K562 (cell line): ENCODE data around the gene RNF227. TPM values are rescaled to one million over a fixed set of nuclear protein-coding genes. Genes with fewer than 3 reads are reported as not detected.

Source experiments
- ETS1 ChIP-seq: conservative IDR thresholded peaks from 2 replicates; pipeline ENCODE4 v1.6.1; 2011; ENCODE audit warnings: low read depth, mild to moderate bottlenecking, low read length; ENCODE audit not compliant: control insufficient read depth
- EWSR1 ChIP-seq: fragments of 450-650 bp; IDR thresholded peaks from 2 replicates; pipeline ENCODE4 v1.6.1; 2018; ENCODE audit warnings: borderline replicate concordance, mild to moderate bottlenecking, low read depth, moderate library complexity; ENCODE audit not compliant: partially characterized antibody
- JUN ChIP-seq, 2 experiments: sonication (generic) in 1 of 2; formaldehyde crosslinking in 1 of 2; IDR thresholded peaks; 2 replicates each; pipeline versions ENCODE4 v1.6.1 to v1.8.0; 2012 to 2022; ENCODE audit warnings: borderline replicate concordance in 2 of 2, mild to moderate bottlenecking in 2 of 2, improper control_type of control experiment in 1 of 2, low read depth in 1 of 2, low read length in 1 of 2, missing genetic modification reagents in 1 of 2
- KDM4B ChIP-seq, 2 experiments: fragments of 450-650 bp in 1 of 2; sonication (generic) in 1 of 2; IDR thresholded peaks; 2 replicates each; pipeline ENCODE4 v1.6.1; 2016 to 2017; ENCODE audit warnings: borderline replicate concordance in 2 of 2, antibody characterized with exemption in 1 of 2, low read depth in 1 of 2, mild to moderate bottlenecking in 1 of 2
- LARP7 ChIP-seq: fragments of 450-650 bp; IDR thresholded peaks from 2 replicates; pipeline ENCODE4 v1.6.1; 2016
- MCM3 ChIP-seq: fragments of 450-650 bp; IDR thresholded peaks from 2 replicates; pipeline ENCODE4 v1.6.1; 2016
- MEIS2 ChIP-seq: fragments of 450-650 bp; IDR thresholded peaks from 2 replicates; pipeline ENCODE4 v1.6.1; 2014; ENCODE audit warnings: mild to moderate bottlenecking; ENCODE audit not compliant: partially characterized antibody
- NR2C2 ChIP-seq, 2 experiments: fragments of 200-800 bp in 1 of 2; sonication (Bioruptor generic) in 1 of 2; sonication (generic) in 1 of 2; formaldehyde crosslinking in 1 of 2; IDR thresholded peaks; 2 replicates each; pipeline versions ENCODE4 v1.6.1 to v1.8.0; 2016 to 2022; ENCODE audit warnings: mild to moderate bottlenecking in 1 of 2, missing compliant biosample characterization in 1 of 2, missing genetic modification characterization in 1 of 2, missing genetic modification reagents in 1 of 2
- PREB ChIP-seq: sonication (generic); formaldehyde crosslinking; IDR thresholded peaks from 2 replicates; pipeline ENCODE4 v1.8.1; 2023; ENCODE audit warnings: mild to moderate bottlenecking, missing genetic modification reagents
- THAP7 ChIP-seq: fragments of 250-450 bp; sonication (Bioruptor Pico); IDR thresholded peaks from 2 replicates; pipeline ENCODE4 v1.5.0; 2021
- XRCC5 ChIP-seq: fragments of 200-400 bp; formaldehyde crosslinking; IDR thresholded peaks from 2 replicates; pipeline ENCODE4 v1.6.1; 2017; ENCODE audit warnings: low read depth, mild to moderate bottlenecking, low read length
- ZBTB8A ChIP-seq: fragments of 450-650 bp; IDR thresholded peaks from 2 replicates; pipeline ENCODE4 v1.6.1; 2018; ENCODE audit warnings: mild to moderate bottlenecking, moderate library complexity; ENCODE audit not compliant: partially characterized antibody
- ZNF174 ChIP-seq: fragments of 250-450 bp; sonication (Bioruptor Pico); IDR thresholded peaks from 2 replicates; pipeline ENCODE4 v1.4.0; 2020; ENCODE audit warnings: mild to moderate bottlenecking
- ZNF212 ChIP-seq: fragments of 450-650 bp; formaldehyde crosslinking; IDR thresholded peaks from 2 replicates; pipeline ENCODE4 v1.4.0; 2020; ENCODE audit warnings: mild to moderate bottlenecking
- ZNF75A ChIP-seq: fragments of 450-650 bp; formaldehyde crosslinking; IDR thresholded peaks from 2 replicates; pipeline ENCODE4 v1.4.0; 2020; ENCODE audit warnings: mild to moderate bottlenecking
- ZSCAN29 ChIP-seq: fragments of 450-650 bp; IDR thresholded peaks from 2 replicates; pipeline ENCODE4 v1.6.1; 2017
- polyA plus RNA-seq, 8 experiments: library from polyadenylated mRNA; depleted of rRNA in 4 of 8; stranded (reverse) in 5 of 8; unstranded in 3 of 8; fragments of >200 nt; fragmentation: Nextera tagmentation in 2 of 8; fragmentation: Illumina TruSeq in 1 of 8; extraction: Ambion mirVana in 2 of 8; extraction: Trizol in 1 of 8; gene quantifications; 2 replicates each; pipeline versions ENCODE4 v1.2.1 to v1.2.3, GENCODE V29; 2011 to 2014; ENCODE audit warnings: inconsistent platforms in 1 of 8, missing spikeins in 1 of 8
- total RNA-seq, 7 experiments: library from RNA; depleted of rRNA in 6 of 7; stranded (reverse); fragments of >200 nt in 6 of 7; fragmentation: Illumina TruSeq in 2 of 7; extraction: Trizol in 2 of 7; gene quantifications; 2 replicates each; pipeline versions ENCODE4 v1.2.1 to v1.2.3, GENCODE V29; 2011 to 2021; ENCODE audit warnings: low replicate concordance in 1 of 7

The RNF227 gene
- total and polyA plus RNA-seq, 9 of the 15 experiments (the other 6 are each of a cell fraction or from before 2014, with no cell fraction given) = 1.1 to 6.7 (median 2.3) TPM

- no peak for TF ChIP-seq THAP7
- no peak for TF ChIP-seq PREB (CRISPR knock-in tag)
- TF ChIP-seq ZNF212 (CRISPR knock-in tag) = no peak
- no peak for TF ChIP-seq KDM4B (IDR thresholded peaks at IDR 0.05; ENCODE audit: borderline replicate concordance in 2 of 2, low read depth in 1 of 2)
- no peak for TF ChIP-seq ZNF174
- no peak for TF ChIP-seq ZSCAN29
- TF ChIP-seq ETS1 = no peak
- TF ChIP-seq NR2C2 (CRISPR knock-in tag; IDR thresholded peaks at IDR 0.05) = no peak
- TF ChIP-seq NR2C2 (tag; IDR thresholded peaks at IDR 0.05) = peak; percentile 86
- TF ChIP-seq XRCC5 = no peak
- TF ChIP-seq ZNF75A (CRISPR knock-in tag) = no peak
- TF ChIP-seq MCM3 = no peak
- TF ChIP-seq EWSR1 = no peak
- TF ChIP-seq JUN (IDR thresholded peaks at IDR 0.05; ENCODE audit: borderline replicate concordance, low read depth, low read length) = peak; percentile 98
- TF ChIP-seq JUN (CRISPR knock-in tag; IDR thresholded peaks at IDR 0.05; ENCODE audit: borderline replicate concordance) = peak; percentile 76; the same call in 1 of the 2 replicates
- peak; percentile 87 for TF ChIP-seq MEIS2
- peak; percentile 84; the same call in 1 of the 2 replicates for TF ChIP-seq LARP7
- no peak for TF ChIP-seq ZBTB8A
Observed at GRCh38 chr17:7931709-7932482, 15.8 kb upstream of the RNF227 start, which contains the start of the genes CNTROB and TRAPPC1 (continued).
